G401.6 (cell line): ENCODE measurements around the gene MASP1.
"Not testable (repeated sequence)": the region's sequence is repeated elsewhere in the genome, so short reads cannot be mapped to it uniquely, and the experiment has no call there.

Source experiments
- FAIRE-seq: peaks from 2 replicates; lab custom pipeline; 2012; peaks lifted over from hg19 to GRCh38; lab: Jason Lieb, UNC

Gene MASP1

GRCh38 chr3:187263270-187263669, 28.3 kb downstream of the MASP1 start:
- FAIRE-seq, result no peak

GRCh38 chr3:187262360-187262759, 29.2 kb downstream of the MASP1 start:
- no peak for FAIRE-seq

DNA sequence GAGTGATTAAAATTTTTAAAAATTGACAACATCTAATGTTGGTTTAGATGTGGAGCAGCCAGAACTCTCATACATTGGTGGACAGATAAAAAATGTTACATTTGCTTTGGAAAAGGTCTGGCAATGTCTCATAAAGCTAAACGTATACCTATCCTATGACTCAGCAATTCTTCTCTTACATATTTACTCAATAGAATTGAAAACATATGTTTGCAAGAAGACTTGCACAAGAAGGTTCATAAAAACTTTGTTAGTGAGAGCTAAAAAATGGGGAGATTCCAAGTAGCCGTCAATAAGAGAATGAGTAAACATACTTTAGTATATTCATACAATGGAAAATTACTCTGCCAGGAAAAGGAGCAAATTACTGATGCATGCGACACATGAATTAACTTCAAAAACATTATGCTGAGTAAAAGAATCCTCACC, 30.0 kb downstream of the MASP1 start:
- FAIRE-seq, result no peak

DNA sequence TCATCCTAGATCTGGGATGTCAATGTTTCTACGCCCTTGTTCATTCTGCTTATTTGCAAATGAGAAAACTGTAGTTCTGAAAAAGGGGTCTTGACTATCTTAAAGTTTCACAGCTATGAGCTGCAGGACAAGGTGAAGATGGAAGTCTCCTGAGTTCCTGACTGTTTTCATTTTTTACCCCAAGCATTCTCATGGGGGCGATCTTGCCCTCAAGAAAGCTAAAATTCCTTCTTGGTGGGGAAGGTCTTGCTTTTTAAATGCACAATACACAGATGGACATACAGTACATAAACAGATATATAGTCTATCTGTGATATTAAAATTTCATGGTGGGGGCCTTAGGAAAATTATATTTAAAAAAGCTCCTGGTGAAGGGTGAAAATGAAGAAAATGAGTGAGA, 32.4 kb downstream of the MASP1 start:
- no peak for FAIRE-seq

- FAIRE-seq, result no peak
Measured at GRCh38 chr3:187257992-187258692, 33.4 kb downstream of the MASP1 start.

DNA sequence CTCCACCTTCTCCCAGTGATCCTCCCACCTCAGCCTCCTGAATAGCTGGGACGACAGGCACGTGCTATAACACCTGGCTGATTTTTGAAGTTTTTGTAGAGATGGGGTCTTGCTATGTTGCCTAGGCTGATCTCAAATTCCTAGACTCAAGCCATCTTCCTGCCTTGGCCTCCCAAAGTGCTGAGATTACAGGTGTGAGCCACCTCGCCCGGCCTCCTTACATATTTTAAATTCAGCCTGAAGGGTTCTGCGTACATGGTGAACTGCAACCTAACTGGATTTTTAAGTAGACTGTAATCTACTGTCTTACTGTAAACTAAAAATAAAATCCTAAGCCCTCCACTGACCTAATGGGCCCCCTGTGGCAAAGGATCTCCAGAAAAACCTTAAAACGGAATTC, 34.1 kb downstream of the MASP1 start:
- no peak for FAIRE-seq

DNA sequence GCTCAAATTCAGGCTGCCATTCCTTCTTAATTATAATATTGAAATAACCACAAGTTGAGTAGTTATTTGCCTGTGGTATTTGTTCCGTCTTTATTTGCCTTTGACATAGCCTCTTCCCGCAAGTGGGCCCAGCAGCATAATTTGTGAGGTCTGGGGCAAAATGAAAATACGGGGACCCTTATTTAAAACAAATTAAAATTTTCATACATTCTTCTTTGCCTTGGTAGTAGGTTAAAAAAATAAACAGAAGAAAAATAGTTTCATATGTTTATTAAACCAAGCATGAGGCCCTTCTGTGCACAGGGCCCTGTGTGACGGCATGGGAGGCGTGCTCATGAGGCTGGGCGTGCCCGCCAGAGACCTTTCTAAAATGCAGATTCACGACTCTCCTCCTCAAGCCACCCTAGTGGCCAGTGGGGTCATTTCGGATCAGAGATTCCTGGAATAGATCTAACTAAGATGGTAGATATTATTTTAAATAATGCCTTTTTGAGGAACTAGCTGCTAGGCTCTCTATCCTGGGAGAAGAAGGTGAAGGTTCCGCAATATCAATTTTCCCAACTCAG, 35.4 kb downstream of the MASP1 start:
- FAIRE-seq, result no peak

DNA sequence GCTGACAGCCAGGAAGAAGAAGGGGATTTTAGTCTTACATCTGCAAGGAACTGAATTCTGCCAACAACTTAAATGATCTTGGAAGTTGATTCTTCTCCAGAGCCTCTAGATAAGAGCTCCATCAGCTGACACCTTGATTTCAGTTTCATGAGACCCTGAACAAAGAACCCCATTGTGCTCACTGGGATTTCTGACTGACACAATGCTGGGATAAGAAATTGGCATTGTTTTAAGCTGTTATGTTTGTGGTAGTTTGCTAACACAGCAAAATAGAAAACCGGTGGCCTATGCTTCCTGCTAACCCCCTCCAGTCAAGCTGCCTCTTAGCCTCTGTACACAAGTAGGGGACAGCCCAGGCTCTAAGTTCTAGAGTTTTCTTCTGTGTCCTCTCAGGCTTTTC, 36.2 kb downstream of the MASP1 start:
- FAIRE-seq, result no peak

GRCh38 chr3:187252311-187252710, 39.2 kb downstream of the MASP1 start:
- no peak for FAIRE-seq

GRCh38 chr3:187251599-187251998, 39.9 kb downstream of the MASP1 start:
- FAIRE-seq, result no peak

- no peak for FAIRE-seq
Measured at GRCh38 chr3:187247398-187247797, 44.1 kb downstream of the MASP1 start.

GRCh38 chr3:187243933-187244524, 47.5 kb downstream of the MASP1 start:
- FAIRE-seq, result no peak

DNA sequence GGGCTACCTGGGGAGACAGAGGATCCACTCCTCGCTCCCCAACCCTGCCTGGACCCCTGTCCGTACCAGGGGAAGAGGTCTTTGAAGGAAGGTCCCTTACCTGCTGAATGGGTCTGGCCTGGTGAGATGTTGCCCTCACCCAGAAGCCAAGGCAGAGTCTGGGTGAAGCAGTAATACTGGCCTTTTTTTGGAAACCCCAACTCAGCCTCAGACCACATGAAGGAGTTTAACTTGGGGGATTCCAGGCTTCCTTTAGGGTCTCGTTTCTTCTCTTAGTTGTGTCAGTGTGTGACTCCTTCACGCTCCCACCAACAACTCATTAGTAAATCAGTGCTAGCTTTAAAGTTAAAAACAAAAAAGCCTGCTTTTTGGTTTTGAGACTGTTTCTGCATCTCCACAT, 48.6 kb downstream of the MASP1 start:
- no peak for FAIRE-seq

DNA sequence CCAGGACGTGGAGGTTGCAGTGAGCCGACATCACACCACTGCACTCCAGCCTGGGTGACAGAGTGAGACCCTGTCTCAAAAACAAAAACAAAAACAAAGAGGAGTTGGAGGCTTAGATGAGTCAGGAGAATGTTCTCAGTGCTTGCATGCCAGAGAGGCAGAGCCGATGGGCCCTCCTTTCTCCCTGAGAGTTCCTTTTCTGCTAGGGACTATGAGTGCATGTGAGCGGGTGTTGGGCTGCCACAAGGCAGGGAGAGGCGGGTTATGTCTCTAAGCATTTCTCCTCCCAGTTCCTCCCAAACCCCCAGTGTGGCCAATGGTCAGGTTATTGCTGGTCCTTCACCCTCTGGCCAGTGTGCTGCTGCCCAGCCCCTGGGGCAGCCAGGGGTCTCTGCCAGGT, 49.1 kb downstream of the MASP1 start:
- FAIRE-seq, result no peak

GRCh38 chr3:187238835-187239234, 52.7 kb downstream of the MASP1 start:
- FAIRE-seq, result not testable (repeated sequence)

- FAIRE-seq, result no peak
Measured at GRCh38 chr3:187238239-187238638, 53.3 kb downstream of the MASP1 start.

DNA sequence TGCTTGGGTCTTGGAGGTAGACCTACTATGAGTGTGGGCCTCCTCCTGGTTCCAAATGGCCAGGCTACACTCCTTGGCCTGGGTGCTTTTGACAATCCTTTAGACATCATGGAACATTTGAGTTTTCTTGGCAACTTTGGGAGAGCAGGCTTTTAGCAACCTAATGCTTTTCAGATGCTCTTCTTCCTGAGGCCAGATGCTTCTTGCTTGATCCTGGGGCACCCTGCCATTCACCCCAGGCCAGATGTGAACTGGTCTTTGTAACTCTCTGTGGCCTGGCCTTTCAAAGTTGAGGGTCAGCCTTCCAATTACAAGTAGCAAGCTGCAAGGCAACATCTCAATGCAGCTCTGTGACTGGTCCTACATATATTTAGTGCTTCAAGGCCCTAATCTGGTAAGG, 53.8 kb downstream of the MASP1 start:
- no peak for FAIRE-seq

DNA sequence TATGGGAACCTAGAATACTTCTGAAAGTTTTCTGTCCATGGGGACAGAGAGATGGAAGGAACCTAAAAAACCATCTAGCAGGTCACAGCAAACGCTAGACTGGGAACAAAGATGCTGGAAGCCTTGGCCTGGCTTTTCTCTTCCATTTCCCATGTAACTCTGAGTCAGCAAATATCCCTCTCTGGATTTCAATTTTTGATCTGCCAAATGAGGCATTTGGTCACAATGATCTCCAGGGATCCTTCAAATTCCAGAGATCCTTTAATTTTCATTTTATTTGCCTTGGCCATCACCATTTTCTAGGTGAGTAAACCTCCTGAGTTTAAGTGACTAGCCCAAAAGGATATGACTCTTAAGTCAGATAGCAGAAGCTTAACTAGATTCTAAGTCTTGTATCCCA, 54.6 kb downstream of the MASP1 start:
- no peak for FAIRE-seq

GRCh38 chr3:187230011-187230410, 61.5 kb downstream of the MASP1 start:
- no peak for FAIRE-seq

DNA sequence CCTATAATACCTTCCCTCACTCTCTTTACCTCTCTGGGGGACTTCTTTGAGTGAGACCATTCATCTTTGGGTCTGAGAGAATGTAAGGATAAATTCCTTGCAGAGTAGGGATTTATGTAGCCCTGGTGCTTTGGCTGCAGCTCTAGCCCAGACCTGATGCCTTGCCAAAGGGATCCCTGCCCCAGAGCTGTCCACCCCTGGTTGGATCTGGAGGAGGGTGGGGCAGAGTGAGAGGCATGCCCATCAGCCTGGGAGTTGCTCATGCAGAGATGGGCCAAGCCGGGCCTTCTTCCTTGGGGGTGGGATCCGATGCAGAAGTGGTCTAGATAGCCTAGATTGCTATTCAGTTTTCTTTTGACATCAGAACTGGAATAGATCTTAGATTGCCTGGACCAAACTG, 62.8 kb downstream of the MASP1 start:
- no peak for FAIRE-seq

- FAIRE-seq, result no peak
Measured at GRCh38 chr3:187227658-187228258, 63.8 kb downstream of the MASP1 start.

DNA sequence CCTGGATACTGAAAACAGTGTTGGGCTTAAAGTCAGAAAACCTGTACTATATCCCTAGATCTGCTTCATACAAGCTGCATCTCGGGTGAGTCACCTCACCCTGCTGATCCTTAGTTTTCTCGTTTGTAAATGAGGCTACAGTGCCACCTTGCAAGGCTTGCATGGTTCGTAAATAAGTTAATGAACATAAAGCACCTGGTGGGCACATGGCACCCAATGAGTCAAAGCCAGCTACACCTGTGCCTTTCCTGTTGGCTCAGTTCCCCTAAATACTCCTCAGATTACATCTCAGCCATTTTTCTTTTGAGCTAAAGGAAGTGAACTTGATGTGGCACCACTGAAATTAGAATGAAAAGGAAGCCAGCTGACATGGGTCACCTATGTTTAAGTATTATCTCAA, 67.7 kb downstream of the MASP1 start:
- no peak for FAIRE-seq

GRCh38 chr3:187222801-187223200, 68.7 kb downstream of the MASP1 start:
- no peak for FAIRE-seq

GRCh38 chr3:187215460-187215859, 76.1 kb downstream of the MASP1 start:
- no peak for FAIRE-seq
